ENCODE data around the gene SPATA3. TPM values are rescaled to one million over a fixed set of nuclear protein-coding genes. Genes with fewer than 3 reads are reported as not detected.

Gene SPATA3
- polyA plus RNA-seq, 2 donors = not detected

- no peaks in the 10 kb centered on the region for H3K4me1 ChIP-seq (ENCODE audit: control insufficient read depth in 2 of 2, insufficient read depth in 2 of 2, low read length in 1 of 2)
- no peaks in the 10 kb centered on the region for H3K36me3 ChIP-seq (ENCODE audit: control insufficient read depth in 2 of 2, insufficient read depth in 2 of 2, low read length in 1 of 2)
- H3K27ac ChIP-seq (ENCODE audit: low read depth in 2 of 2, low read length in 1 of 2) = no peak overlapping the region
- no peak overlapping the region for H3K4me3 ChIP-seq (ENCODE audit: low read depth in 1 of 2, low read length in 2 of 2)
- 81 to 90% methylated on average over 5 of the region's 5 CpGs for WGBS, 2 donors
- H3K27me3 ChIP-seq (ENCODE audit: control insufficient read depth in 1 of 2, insufficient read depth in 2 of 2, low read length in 2 of 2) = no peaks in the 10 kb centered on the region
- H3K9me3 ChIP-seq (ENCODE audit: control insufficient read depth in 2 of 2, insufficient read depth in 1 of 2, low read depth in 1 of 2, low read length in 1 of 2) = no peaks in the 10 kb centered on the region
Measured at GRCh38 chr2:230982126-230982525, 13.8 kb upstream of the SPATA3 start.

GRCh38 chr2:230982528-230982927 lies 13.4 kb upstream of the SPATA3 start:
- Histone ChIP-seq H3K4me1 (ENCODE audit: control insufficient read depth in 2 of 2, insufficient read depth in 2 of 2, low read length in 1 of 2) (no peaks in the 10 kb centered on the region), H3K4me3 (ENCODE audit: low read depth in 1 of 2, low read length in 2 of 2) (no peak overlapping the region), H3K27ac (ENCODE audit: low read depth in 2 of 2, low read length in 1 of 2) (no peak overlapping the region), H3K9me3 (ENCODE audit: control insufficient read depth in 2 of 2, insufficient read depth in 1 of 2, low read depth in 1 of 2, low read length in 1 of 2) (no peaks in the 10 kb centered on the region), H3K36me3 (ENCODE audit: control insufficient read depth in 2 of 2, insufficient read depth in 2 of 2, low read length in 1 of 2) (no peaks in the 10 kb centered on the region), H3K27me3 (ENCODE audit: control insufficient read depth in 1 of 2, insufficient read depth in 2 of 2, low read length in 2 of 2) (no peaks in the 10 kb centered on the region)
- WGBS, 2 donors = 73 to 86% methylated on average over 3 of the region's 3 CpGs

- no peaks in the 10 kb centered on the region for H3K4me1 ChIP-seq (ENCODE audit: control insufficient read depth in 2 of 2, insufficient read depth in 2 of 2, low read length in 1 of 2)
- no peaks in the 10 kb centered on the region for H3K9me3 ChIP-seq (ENCODE audit: control insufficient read depth in 2 of 2, insufficient read depth in 1 of 2, low read depth in 1 of 2, low read length in 1 of 2)
- WGBS, 2 donors = 94% methylated on average over 6 of the region's 6 CpGs
- H3K27ac ChIP-seq (ENCODE audit: low read depth in 2 of 2, low read length in 1 of 2) = no peak overlapping the region
- no peaks in the 10 kb centered on the region for H3K27me3 ChIP-seq (ENCODE audit: control insufficient read depth in 1 of 2, insufficient read depth in 2 of 2, low read length in 2 of 2)
- no peaks in the 10 kb centered on the region for H3K36me3 ChIP-seq (ENCODE audit: control insufficient read depth in 2 of 2, insufficient read depth in 2 of 2, low read length in 1 of 2)
- H3K4me3 ChIP-seq (ENCODE audit: low read depth in 1 of 2, low read length in 2 of 2) = no peak overlapping the region
Measured at GRCh38 chr2:230983566-230983965, 12.4 kb upstream of the SPATA3 start.

- no peaks in the 10 kb centered on the region for H3K36me3 ChIP-seq (ENCODE audit: control insufficient read depth in 2 of 2, insufficient read depth in 2 of 2, low read length in 1 of 2)
- H3K27ac ChIP-seq (ENCODE audit: low read depth in 2 of 2, low read length in 1 of 2) = no peak overlapping the region
- H3K27me3 ChIP-seq (ENCODE audit: control insufficient read depth in 1 of 2, insufficient read depth in 2 of 2, low read length in 2 of 2) = no peaks in the 10 kb centered on the region
- H3K4me1 ChIP-seq (ENCODE audit: control insufficient read depth in 2 of 2, insufficient read depth in 2 of 2, low read length in 1 of 2) = no peaks in the 10 kb centered on the region
- WGBS, 2 donors = 73 to 83% methylated on average over 13 of the region's 13 CpGs
- no peaks in the 10 kb centered on the region for H3K9me3 ChIP-seq (ENCODE audit: control insufficient read depth in 2 of 2, insufficient read depth in 1 of 2, low read depth in 1 of 2, low read length in 1 of 2)
- no peak overlapping the region for H3K4me3 ChIP-seq (ENCODE audit: low read depth in 1 of 2, low read length in 2 of 2)
Measured at GRCh38 chr2:230984393-230985220, 11.3 kb upstream of the SPATA3 start.

GRCh38 chr2:230985519-230986231 lies 10.2 kb upstream of the SPATA3 start:
- no peak overlapping the region for H3K27ac ChIP-seq (ENCODE audit: low read depth in 2 of 2, low read length in 1 of 2)
- WGBS, 2 donors = 91 to 92% methylated on average over 12 of the region's 12 CpGs
- no peaks in the 10 kb centered on the region for H3K36me3 ChIP-seq (ENCODE audit: control insufficient read depth in 2 of 2, insufficient read depth in 2 of 2, low read length in 1 of 2)
- no peaks in the 10 kb centered on the region for H3K9me3 ChIP-seq (ENCODE audit: control insufficient read depth in 2 of 2, insufficient read depth in 1 of 2, low read depth in 1 of 2, low read length in 1 of 2)
- H3K4me3 ChIP-seq (ENCODE audit: low read depth in 1 of 2, low read length in 2 of 2) = no peak overlapping the region
- no peaks in the 10 kb centered on the region for H3K27me3 ChIP-seq (ENCODE audit: control insufficient read depth in 1 of 2, insufficient read depth in 2 of 2, low read length in 2 of 2)
- H3K4me1 ChIP-seq (ENCODE audit: control insufficient read depth in 2 of 2, insufficient read depth in 2 of 2, low read length in 1 of 2) = no peaks in the 10 kb centered on the region

- peak overlapping the region in 1 of 2 donors; percentile 11 for H3K4me3 ChIP-seq (ENCODE audit: low read depth in 1 of 2, low read length in 2 of 2)
- 43 to 48% methylated on average over 15 of the region's 15 CpGs for WGBS, 2 donors
- no peaks in the 10 kb centered on the region for H3K9me3 ChIP-seq (ENCODE audit: control insufficient read depth in 2 of 2, insufficient read depth in 1 of 2, low read depth in 1 of 2, low read length in 1 of 2)
- no peaks in the 10 kb centered on the region for H3K27me3 ChIP-seq (ENCODE audit: control insufficient read depth in 1 of 2, insufficient read depth in 2 of 2, low read length in 2 of 2)
- H3K27ac ChIP-seq (ENCODE audit: low read depth in 2 of 2, low read length in 1 of 2) = no peak overlapping the region
- no peaks in the 10 kb centered on the region for H3K4me1 ChIP-seq (ENCODE audit: control insufficient read depth in 2 of 2, insufficient read depth in 2 of 2, low read length in 1 of 2)
- H3K36me3 ChIP-seq (ENCODE audit: control insufficient read depth in 2 of 2, insufficient read depth in 2 of 2, low read length in 1 of 2) = no peaks in the 10 kb centered on the region
Measured at GRCh38 chr2:230986520-230987136, 9.3 kb upstream of the SPATA3 start.

- H3K4me3 ChIP-seq (ENCODE audit: low read depth in 1 of 2, low read length in 2 of 2) = peak overlapping the region in 1 of 2 donors; percentile 11
- H3K27ac ChIP-seq (ENCODE audit: low read depth in 2 of 2, low read length in 1 of 2) = no peak overlapping the region
- H3K36me3 ChIP-seq (ENCODE audit: control insufficient read depth in 2 of 2, insufficient read depth in 2 of 2, low read length in 1 of 2) = no peaks in the 10 kb centered on the region
- no peaks in the 10 kb centered on the region for H3K27me3 ChIP-seq (ENCODE audit: control insufficient read depth in 1 of 2, insufficient read depth in 2 of 2, low read length in 2 of 2)
- no peaks in the 10 kb centered on the region for H3K9me3 ChIP-seq (ENCODE audit: control insufficient read depth in 2 of 2, insufficient read depth in 1 of 2, low read depth in 1 of 2, low read length in 1 of 2)
- 8 to 10% methylated on average over 34 of the region's 34 CpGs for WGBS, 2 donors
- no peaks in the 10 kb centered on the region for H3K4me1 ChIP-seq (ENCODE audit: control insufficient read depth in 2 of 2, insufficient read depth in 2 of 2, low read length in 1 of 2)
Measured at GRCh38 chr2:230987137-230988020, 8.5 kb upstream of the SPATA3 start.

GRCh38 chr2:230989731-230990130 lies 6.2 kb upstream of the SPATA3 start:
- Histone ChIP-seq H3K27ac (ENCODE audit: low read depth in 2 of 2, low read length in 1 of 2) (no peak overlapping the region), H3K9me3 (ENCODE audit: control insufficient read depth in 2 of 2, insufficient read depth in 1 of 2, low read depth in 1 of 2, low read length in 1 of 2) (no peaks in the 10 kb centered on the region), H3K4me3 (ENCODE audit: low read depth in 1 of 2, low read length in 2 of 2) (no peak overlapping the region), H3K27me3 (ENCODE audit: control insufficient read depth in 1 of 2, insufficient read depth in 2 of 2, low read length in 2 of 2) (no peaks in the 10 kb centered on the region), H3K36me3 (ENCODE audit: control insufficient read depth in 2 of 2, insufficient read depth in 2 of 2, low read length in 1 of 2) (no peaks in the 10 kb centered on the region), H3K4me1 (ENCODE audit: control insufficient read depth in 2 of 2, insufficient read depth in 2 of 2, low read length in 1 of 2) (no peaks in the 10 kb centered on the region)
- 92 to 93% methylated on average over 21 of the region's 21 CpGs for WGBS, 2 donors

All from esophagus (tissue), 2 donors.